ENCODE measurements around the gene U2AF2. TPM values are rescaled to one million over a fixed set of nuclear protein-coding genes. Genes with fewer than 3 reads are reported as not detected.

The U2AF2 gene
- polyA plus RNA-seq, 1 of the 3 experiments (the other 2 are of a cell fraction): 321 TPM

DNA sequence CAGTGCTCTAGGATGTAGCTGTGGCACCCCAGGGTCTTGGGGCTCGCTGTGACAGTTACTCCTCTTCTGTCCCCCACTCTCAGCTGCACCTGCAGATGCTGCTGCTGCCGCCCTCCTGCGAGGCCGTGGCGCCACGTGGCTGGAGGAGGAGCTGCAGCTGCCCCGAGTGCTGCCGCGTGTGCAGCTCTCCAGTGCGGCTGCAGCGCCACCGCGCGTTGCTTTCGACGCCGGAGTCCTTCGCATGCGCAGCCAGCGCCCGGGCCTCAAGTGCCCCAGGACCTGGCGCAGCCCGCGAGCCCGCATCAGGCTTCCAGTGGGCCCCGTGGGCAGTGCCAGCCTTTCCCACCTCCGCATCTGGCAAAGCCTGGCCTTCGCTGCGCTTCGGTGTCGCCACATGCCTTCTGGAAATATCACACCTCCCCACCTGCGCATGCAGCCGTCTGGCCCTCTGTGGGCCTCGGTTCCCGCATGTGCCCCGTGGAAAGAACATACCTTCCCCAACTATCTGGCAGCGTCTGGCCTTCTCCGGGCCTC is 14.7 kb upstream of the U2AF2 start:
- peak overlapping the region; percentile 86 for H3K9ac ChIP-seq
- no peaks in the 10 kb centered on the region for H3K27me3 ChIP-seq (ENCODE audit: insufficient read depth)
- H3K9me3 ChIP-seq: no peaks in the 10 kb centered on the region
- no peaks in the 10 kb centered on the region for H4K20me1 ChIP-seq (ENCODE audit: insufficient read depth)
- peaks cover 27% of the 10 kb centered on the region for H3F3A ChIP-seq (replicated peaks; ENCODE audit: insufficient read depth)
- H3K9me2 ChIP-seq: no peaks in the 10 kb centered on the region
- H3K27ac ChIP-seq (ENCODE audit: low read depth in 2 of 2, low read length in 1 of 2): peak overlapping the region; percentile 85 to 88
- peak overlapping the region; percentile 53 to 81 for H3K4me3 ChIP-seq (ENCODE audit: low read depth in 2 of 2, low read length in 1 of 2)
- ChIA-PET POLR2A (interaction anchor here (0.6 to 1.0 kb wide), 3 partner anchors 14 to 153 kb away, joined by 3 to 4 read pairs (median 4); partner anchors contain the start of gene ZNF524), CTCF (interaction anchor here (0.7 to 5.0 kb wide), 12 partner anchors 8 to 462 kb away, joined by 3 to 28 read pairs (median 4); partner anchors contain the start of gene ZNF784)
- peak overlapping the region; percentile 49; the same call in 1 of the 2 replicates for H2AFZ ChIP-seq (ENCODE audit: low read depth)
- peaks cover 95% of the 10 kb centered on the region for H3K79me2 ChIP-seq (ENCODE audit: insufficient read depth)
- peaks cover 15 to 48% of the 10 kb centered on the region in 2 experiments; a peak in 1 of 4 replicates for H3K4me1 ChIP-seq (ENCODE audit: control insufficient read depth in 1 of 2, insufficient read depth in 2 of 2, low read depth in 1 of 2, low read length in 1 of 2)
- peaks cover 6 to 10% of the 10 kb centered on the region in 2 experiments for H3K36me3 ChIP-seq (replicated peaks in 1 of 2; ENCODE audit: control insufficient read depth in 1 of 2, insufficient read depth in 2 of 2, low read length in 1 of 2)
- WGBS (ENCODE audit: low lambda C conversion rate): 55% methylated on average over 22 of the region's 38 CpGs
- peak overlapping the region; percentile 95 for H3K4me2 ChIP-seq
- DNase-seq: peak; percentile 83
- no peak for TF ChIP-seq JUND (IDR thresholded peaks at IDR 0.05)
- no peak for TF ChIP-seq NFIC (IDR thresholded peaks at IDR 0.05; ENCODE audit: borderline replicate concordance)
- TF ChIP-seq SMC3 (IDR thresholded peaks at IDR 0.05; ENCODE audit: low read depth, low read length): peak; percentile 16; the same call in 1 of the 2 replicates
- TF ChIP-seq MEF2A (IDR thresholded peaks at IDR 0.05; ENCODE audit: borderline replicate concordance, low read depth): no peak
- no peak for TF ChIP-seq TEAD4 (IDR thresholded peaks at IDR 0.05; ENCODE audit: borderline replicate concordance, insufficient read depth)
- no peak for TF ChIP-seq FOSL2 (IDR thresholded peaks at IDR 0.05; ENCODE audit: borderline replicate concordance, low read depth)
- TF ChIP-seq, protein P1, sequence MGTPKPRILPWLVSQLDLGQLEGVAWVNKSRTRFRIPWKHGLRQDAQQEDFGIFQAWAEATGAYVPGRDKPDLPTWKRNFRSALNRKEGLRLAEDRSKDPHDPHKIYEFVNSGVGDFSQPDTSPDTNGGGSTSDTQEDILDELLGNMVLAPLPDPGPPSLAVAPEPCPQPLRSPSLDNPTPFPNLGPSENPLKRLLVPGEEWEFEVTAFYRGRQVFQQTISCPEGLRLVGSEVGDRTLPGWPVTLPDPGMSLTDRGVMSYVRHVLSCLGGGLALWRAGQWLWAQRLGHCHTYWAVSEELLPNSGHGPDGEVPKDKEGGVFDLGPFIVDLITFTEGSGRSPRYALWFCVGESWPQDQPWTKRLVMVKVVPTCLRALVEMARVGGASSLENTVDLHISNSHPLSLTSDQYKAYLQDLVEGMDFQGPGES (IDR thresholded peaks at IDR 0.05; ENCODE audit: low read depth, low read length): no peak
- TF ChIP-seq, protein P2, sequence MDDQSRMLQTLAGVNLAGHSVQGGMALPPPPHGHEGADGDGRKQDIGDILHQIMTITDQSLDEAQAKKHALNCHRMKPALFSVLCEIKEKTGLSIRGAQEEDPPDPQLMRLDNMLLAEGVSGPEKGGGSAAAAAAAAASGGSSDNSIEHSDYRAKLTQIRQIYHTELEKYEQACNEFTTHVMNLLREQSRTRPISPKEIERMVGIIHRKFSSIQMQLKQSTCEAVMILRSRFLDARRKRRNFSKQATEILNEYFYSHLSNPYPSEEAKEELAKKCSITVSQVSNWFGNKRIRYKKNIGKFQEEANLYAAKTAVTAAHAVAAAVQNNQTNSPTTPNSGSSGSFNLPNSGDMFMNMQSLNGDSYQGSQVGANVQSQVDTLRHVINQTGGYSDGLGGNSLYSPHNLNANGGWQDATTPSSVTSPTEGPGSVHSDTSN (IDR thresholded peaks at IDR 0.05): 0 out of 2 replicates have a peak, but pooled peaks have one; percentile 5
- TF ChIP-seq, protein P3, sequence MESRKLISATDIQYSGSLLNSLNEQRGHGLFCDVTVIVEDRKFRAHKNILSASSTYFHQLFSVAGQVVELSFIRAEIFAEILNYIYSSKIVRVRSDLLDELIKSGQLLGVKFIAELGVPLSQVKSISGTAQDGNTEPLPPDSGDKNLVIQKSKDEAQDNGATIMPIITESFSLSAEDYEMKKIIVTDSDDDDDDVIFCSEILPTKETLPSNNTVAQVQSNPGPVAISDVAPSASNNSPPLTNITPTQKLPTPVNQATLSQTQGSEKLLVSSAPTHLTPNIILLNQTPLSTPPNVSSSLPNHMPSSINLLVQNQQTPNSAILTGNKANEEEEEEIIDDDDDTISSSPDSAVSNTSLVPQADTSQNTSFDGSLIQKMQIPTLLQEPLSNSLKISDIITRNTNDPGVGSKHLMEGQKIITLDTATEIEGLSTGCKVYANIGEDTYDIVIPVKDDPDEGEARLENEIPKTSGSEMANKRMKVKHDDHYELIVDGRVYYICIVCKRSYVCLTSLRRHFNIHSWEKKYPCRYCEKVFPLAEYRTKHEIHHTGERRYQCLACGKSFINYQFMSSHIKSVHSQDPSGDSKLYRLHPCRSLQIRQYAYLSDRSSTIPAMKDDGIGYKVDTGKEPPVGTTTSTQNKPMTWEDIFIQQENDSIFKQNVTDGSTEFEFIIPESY (IDR thresholded peaks at IDR 0.05; ENCODE audit: borderline replicate concordance, low read depth): no peak
- TF ChIP-seq, protein P4, sequence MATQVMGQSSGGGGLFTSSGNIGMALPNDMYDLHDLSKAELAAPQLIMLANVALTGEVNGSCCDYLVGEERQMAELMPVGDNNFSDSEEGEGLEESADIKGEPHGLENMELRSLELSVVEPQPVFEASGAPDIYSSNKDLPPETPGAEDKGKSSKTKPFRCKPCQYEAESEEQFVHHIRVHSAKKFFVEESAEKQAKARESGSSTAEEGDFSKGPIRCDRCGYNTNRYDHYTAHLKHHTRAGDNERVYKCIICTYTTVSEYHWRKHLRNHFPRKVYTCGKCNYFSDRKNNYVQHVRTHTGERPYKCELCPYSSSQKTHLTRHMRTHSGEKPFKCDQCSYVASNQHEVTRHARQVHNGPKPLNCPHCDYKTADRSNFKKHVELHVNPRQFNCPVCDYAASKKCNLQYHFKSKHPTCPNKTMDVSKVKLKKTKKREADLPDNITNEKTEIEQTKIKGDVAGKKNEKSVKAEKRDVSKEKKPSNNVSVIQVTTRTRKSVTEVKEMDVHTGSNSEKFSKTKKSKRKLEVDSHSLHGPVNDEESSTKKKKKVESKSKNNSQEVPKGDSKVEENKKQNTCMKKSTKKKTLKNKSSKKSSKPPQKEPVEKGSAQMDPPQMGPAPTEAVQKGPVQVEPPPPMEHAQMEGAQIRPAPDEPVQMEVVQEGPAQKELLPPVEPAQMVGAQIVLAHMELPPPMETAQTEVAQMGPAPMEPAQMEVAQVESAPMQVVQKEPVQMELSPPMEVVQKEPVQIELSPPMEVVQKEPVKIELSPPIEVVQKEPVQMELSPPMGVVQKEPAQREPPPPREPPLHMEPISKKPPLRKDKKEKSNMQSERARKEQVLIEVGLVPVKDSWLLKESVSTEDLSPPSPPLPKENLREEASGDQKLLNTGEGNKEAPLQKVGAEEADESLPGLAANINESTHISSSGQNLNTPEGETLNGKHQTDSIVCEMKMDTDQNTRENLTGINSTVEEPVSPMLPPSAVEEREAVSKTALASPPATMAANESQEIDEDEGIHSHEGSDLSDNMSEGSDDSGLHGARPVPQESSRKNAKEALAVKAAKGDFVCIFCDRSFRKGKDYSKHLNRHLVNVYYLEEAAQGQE (IDR thresholded peaks at IDR 0.05; ENCODE audit: low read depth, low read length): no peak
- TF ChIP-seq YY1 (IDR thresholded peaks at IDR 0.05; ENCODE audit: low read depth): no peak
- peak; percentile 66 for TF ChIP-seq CHD2 (IDR thresholded peaks at IDR 0.05; ENCODE audit: low read length, partially characterized antibody)
- TF ChIP-seq, protein P5, sequence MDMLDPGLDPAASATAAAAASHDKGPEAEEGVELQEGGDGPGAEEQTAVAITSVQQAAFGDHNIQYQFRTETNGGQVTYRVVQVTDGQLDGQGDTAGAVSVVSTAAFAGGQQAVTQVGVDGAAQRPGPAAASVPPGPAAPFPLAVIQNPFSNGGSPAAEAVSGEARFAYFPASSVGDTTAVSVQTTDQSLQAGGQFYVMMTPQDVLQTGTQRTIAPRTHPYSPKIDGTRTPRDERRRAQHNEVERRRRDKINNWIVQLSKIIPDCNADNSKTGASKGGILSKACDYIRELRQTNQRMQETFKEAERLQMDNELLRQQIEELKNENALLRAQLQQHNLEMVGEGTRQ (IDR thresholded peaks at IDR 0.05; ENCODE audit: borderline replicate concordance, low read depth, low read length): peak; percentile 32; the same call in 1 of the 2 replicates
- TF ChIP-seq TCF12 (IDR thresholded peaks at IDR 0.05): no peak
- no peak for TF ChIP-seq EP300 (IDR thresholded peaks at IDR 0.05; ENCODE audit: borderline replicate concordance in 1 of 2, low read depth in 1 of 2, low read length in 1 of 2)
- TF ChIP-seq SIN3A (IDR thresholded peaks at IDR 0.05; ENCODE audit: borderline replicate concordance, low read depth, low read length): peak; percentile 57; the same call in 1 of the 2 replicates
- no peak for TF ChIP-seq FOXM1 (IDR thresholded peaks at IDR 0.05; ENCODE audit: low read depth)
- TF ChIP-seq, protein P6, sequence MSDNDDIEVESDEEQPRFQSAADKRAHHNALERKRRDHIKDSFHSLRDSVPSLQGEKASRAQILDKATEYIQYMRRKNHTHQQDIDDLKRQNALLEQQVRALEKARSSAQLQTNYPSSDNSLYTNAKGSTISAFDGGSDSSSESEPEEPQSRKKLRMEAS (IDR thresholded peaks at IDR 0.05; ENCODE audit: low read depth): peak; percentile 99
- TF ChIP-seq TAF1 (IDR thresholded peaks at IDR 0.05; ENCODE audit: borderline replicate concordance, low read depth, low read length): no peak
- no peak for TF ChIP-seq RFX5 (IDR thresholded peaks at IDR 0.05; ENCODE audit: low read length)
- 0 out of 2 replicates have a peak, but pooled peaks have one; percentile 29 for TF ChIP-seq RCOR1 (IDR thresholded peaks at IDR 0.05; ENCODE audit: low read length)
- peak; percentile 48 for TF ChIP-seq RAD21 (IDR thresholded peaks at IDR 0.05; ENCODE audit: low read length)
- peak; percentile 58; the same call in 1 of the 2 replicates for TF ChIP-seq NRF1 (IDR thresholded peaks at IDR 0.05; ENCODE audit: low read depth, low read length)
- no peak for TF ChIP-seq POLR2AphosphoS5 (IDR thresholded peaks at IDR 0.05; ENCODE audit: low read depth, low read length)
